Fibroblast of pulmonary artery (primary cell): ENCODE measurements around the gene ZDHHC22.

Experiments
- DNase-seq: peaks from one replicate; pipeline ENCODE4 v3.0.0-alpha.2; 2010; ENCODE audit warnings: low read depth
- H3K4me3 ChIP-seq: replicated peaks from 2 replicates; pipeline ENCODE4 v1.5.1; 2011; ENCODE audit warnings: low read depth, mild to moderate bottlenecking, control low read depth, low read length, moderate library complexity
- TF ChIP-seq, protein P1 (sequence below): IDR thresholded peaks from 2 replicates; pipeline ENCODE4 v1.5.1; 2011; ENCODE audit warnings: mild to moderate bottlenecking, control low read depth, low read length, inconsistent platforms; ENCODE audit errors: missing control alignments

Gene ZDHHC22

DNA sequence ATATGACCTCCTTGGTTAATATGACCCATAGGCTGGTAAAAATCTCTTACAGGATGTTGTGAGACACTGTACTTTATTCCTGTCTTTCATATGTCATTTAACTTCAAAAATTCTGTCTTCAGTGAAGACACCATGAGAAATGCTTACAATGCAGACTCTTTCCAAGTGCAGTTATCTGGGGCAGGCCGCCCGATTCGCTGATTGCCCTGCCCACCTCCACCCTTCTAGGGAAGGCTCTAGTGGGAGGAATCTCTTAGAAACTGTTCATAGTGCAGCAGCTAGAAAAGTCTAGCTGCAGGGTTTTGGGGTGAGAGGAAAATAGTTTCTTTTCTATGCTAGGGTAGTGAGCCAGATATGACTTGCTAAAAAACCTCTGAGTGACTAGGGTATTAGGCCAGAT lies 58.5 kb downstream of the ZDHHC22 start:
- no peak for DNase-seq
- H3K4me3 ChIP-seq = no peak overlapping the region
- TF ChIP-seq, protein P1, sequence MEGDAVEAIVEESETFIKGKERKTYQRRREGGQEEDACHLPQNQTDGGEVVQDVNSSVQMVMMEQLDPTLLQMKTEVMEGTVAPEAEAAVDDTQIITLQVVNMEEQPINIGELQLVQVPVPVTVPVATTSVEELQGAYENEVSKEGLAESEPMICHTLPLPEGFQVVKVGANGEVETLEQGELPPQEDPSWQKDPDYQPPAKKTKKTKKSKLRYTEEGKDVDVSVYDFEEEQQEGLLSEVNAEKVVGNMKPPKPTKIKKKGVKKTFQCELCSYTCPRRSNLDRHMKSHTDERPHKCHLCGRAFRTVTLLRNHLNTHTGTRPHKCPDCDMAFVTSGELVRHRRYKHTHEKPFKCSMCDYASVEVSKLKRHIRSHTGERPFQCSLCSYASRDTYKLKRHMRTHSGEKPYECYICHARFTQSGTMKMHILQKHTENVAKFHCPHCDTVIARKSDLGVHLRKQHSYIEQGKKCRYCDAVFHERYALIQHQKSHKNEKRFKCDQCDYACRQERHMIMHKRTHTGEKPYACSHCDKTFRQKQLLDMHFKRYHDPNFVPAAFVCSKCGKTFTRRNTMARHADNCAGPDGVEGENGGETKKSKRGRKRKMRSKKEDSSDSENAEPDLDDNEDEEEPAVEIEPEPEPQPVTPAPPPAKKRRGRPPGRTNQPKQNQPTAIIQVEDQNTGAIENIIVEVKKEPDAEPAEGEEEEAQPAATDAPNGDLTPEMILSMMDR = no peak

DNA sequence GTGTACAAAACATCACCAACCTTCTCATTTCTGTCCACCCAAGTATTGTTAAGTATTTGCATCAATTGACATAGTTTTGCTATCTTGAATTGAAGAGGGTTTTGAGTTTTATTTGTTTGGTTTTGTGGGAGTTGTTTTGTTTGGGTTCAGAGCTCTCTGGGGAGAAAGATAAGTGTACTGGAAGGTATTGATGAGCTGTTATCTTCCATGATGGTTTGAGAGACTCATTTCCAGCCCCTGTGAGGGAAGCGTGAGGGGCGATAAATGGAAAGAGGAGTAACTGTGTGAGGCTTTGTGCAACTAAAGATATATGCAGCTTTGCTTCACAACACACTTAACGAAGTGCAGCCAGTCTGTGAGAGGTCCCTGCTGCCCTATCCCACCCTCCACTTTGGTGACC lies 59.2 kb downstream of the ZDHHC22 start:
- no peak for DNase-seq
- TF ChIP-seq, protein P1 = no peak
- H3K4me3 ChIP-seq = no peak overlapping the region
